Daoy (cell line): ENCODE measurements around the gene NBAS. TPM values are rescaled to one million over a fixed set of nuclear protein-coding genes. Genes with fewer than 3 reads are reported as not detected.

Experiments
- DNase-seq: peaks from one replicate; pipeline ENCODE4 v3.0.0-alpha.2; 2015; ENCODE audit warnings: low read depth
- total RNA-seq: library from RNA; depleted of rRNA; stranded (reverse); fragments of >200 nt; shearing (Covaris generic); gene quantifications from 2 replicates; pipeline ENCODE4 v1.2.3, GENCODE V29; 2014; rRNA removed

Gene NBAS
- 30.7 and 35.7 TPM in 2 replicates for total RNA-seq

- DNase-seq, result peak; percentile 86
Measured at GRCh38 chr2:15560988-15561573, at the start of gene NBAS. TSS of gene NBAS (minus strand) at chr2:15561334. CDS start at chr2:15561304, 30 bp downstream.

DNA sequence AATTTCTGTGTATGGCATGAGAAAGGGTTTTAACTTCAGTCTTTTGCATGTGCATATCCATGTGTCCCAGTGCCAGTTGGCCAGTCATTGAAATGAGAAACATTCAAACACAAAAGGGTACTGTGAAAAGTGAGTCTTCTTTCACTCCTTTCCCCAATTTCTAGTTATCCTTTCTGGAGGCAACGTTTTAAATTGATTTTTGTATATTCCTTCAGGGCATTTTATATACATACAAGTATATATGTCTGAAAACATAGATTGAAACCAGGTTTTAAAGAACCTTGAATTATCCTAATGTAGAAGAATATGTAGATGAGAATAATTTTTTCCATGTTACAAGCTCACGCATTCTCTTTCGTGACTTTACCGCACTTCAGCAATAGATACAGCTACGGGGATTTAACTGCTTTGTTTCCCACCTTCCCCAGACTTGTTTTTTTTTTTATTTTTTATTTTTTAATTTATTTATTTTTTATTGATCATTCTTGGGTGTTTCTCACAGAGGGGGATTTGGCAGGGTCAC lies 49.4 kb upstream of the NBAS start:
- DNase-seq, result no peak

DNA sequence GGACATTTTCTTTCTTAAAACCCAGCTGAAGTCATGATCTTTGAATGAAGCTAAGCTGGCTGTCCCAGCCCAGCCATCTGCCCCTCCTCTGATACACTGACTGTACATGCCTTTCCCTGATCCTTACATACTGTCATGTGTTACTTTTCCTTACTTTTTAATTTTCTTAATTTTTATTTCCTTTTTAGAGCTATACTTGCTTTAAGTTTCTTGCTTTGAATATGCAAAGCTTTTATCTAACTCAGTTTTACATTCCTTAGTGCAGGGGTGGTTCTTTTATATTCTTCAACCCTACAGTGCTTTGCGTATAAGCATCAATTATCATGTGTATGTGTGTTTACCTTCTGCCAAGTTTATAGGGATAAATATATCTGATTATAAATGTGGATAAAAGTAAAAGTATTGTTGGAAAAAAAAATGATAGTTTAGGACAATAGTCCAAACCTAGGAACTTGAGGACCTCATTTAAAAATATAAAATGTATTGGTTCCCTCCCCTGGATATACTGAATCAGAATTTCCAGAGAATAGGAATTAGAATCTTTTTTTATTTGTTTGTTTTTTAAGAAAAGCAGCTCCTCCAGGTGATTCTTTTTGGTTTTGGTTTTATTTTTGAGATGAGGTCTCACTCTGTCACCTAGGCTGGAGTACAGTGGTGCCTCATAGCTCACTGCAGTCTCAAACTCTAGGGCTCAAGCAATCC lies 48.4 kb upstream of the NBAS start:
- DNase-seq, result no peak

DNA sequence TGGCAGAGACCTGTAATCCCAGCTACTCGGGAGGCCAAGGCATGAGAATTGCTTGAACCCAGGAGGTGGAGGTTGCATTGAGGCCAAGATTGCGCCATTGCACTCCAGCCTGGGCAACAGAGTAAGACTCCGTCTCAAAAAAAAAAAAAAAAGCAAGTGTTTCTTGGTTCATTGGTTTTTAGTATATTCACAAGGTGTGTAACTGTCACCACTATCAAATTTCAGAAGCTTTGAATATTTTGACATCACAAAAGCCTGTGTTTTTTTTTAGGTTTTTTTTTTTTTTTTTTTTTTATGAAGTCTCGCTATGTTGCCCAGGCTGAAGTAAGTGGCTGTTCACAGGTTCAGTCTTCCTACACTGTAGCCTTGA lies 47.2 kb upstream of the NBAS start:
- DNase-seq, result no peak

DNA sequence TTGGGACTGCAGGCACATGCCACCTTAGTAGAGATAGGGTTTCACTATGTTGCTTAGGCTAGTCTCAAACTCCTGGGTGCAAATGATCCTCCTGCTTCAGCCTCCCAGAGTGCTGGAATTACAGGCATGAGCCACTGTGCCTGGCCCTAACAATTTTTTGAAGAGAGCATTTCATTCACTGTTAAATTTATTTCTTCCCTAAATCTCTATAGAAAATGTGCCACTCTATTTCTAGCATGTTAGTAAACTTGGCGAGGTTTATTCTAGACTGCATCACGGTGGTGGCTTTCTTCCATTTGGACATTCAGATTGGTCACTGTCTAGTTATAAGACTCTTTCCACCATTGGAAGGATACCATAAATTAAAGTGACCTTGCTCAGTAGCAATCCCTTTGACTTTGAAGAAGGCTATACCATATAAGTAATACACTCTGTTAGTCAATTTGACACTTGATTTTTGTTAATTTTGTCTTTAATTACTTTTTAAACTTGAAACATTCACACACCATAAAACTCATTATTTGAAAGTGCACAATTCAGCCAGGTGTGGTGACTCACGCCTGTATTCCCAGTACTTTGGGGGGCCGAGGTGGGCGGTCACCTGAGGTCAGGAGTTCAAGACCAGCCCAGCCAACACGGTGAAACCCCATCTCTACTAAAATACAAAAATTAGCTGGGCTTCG lies 46.7 kb upstream of the NBAS start:
- DNase-seq, result no peak

DNA sequence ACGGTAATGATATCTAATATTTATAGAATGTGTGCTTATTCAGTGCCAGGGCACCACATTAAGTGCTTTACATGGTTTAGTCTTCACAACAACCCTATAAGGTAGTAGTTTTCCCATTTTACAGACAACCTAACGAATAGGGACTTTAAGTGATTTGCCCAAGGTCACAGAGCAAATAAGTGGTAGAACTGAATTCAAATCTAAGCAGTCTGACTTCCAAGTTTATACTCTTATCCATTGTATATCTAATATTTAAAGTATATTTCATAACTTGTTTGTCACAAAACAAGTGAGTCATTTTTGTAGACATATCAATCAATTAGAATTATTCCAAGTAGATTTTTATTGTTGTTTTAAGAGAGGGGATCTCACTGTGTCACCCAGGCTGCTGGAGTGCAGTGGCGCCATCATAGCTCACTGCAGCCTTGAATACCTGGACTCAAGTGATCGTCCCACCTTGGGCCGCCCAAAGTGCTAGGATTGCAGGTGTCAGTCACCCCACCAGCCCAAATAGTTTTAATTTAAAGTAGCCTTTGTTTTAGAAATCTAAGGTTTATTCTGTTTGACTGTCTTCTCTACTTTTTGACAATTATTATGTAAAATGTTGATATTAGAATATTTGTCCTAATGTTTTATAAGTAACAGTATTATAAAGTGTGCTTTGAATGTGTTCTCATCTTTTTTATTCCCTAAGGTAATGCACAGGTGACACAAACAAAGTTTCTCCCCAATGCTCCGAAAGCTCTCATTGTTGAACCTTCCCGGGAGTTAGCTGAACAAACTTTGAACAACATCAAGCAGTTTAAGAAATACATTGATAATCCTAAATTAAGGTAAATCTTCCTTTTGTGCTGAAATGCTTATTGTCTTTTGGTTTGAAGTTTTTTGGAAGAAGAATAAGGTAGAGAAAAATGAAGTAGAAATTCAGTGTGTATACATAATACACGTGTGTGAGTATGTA lies 45.6 kb upstream of the NBAS start:
- DNase-seq, result no peak

- no peak for DNase-seq
Measured at GRCh38 chr2:15605721-15606120, 44.6 kb upstream of the NBAS start.

DNA sequence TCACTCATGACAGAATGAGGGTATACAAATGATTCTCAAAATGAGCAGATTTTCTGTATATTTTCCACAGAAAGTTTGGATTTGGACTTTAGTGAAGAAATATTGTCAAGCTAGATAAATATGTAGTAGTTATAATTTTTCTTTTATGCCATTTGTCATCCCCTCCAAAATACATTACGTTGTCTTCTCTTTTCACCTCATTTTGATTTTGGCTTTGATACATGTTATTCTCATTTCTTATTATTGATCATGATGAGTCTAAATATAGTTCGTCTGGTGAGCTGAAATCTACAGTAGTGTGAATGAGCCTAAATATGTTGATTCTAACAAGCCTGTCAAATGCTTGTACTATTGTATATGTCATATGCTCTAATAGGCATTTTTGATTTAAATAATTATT lies 42.8 kb upstream of the NBAS start:
- no peak for DNase-seq

GRCh38 chr2:15603044-15603765 lies 42.1 kb upstream of the NBAS start:
- DNase-seq, result no peak

DNA sequence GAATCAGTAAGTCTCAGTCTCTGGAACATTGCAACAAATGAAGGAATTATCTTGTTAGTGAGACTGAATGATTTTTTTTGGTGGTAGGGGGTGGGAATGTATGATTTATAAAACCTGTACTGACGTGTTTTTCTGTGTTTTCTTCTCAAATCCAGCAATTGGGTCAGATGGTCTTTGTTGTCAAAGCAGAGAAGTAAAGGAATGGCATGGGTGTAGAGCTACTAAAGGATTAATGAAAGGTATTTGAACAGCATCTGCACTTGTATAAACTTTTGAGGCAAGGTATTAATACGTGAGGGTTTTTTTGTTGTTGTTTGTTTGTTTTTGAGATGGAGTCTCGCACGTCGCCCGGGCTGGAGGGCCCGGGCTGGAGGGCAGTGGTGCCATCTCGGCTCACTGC lies 41.3 kb upstream of the NBAS start:
- DNase-seq, result no peak

DNA sequence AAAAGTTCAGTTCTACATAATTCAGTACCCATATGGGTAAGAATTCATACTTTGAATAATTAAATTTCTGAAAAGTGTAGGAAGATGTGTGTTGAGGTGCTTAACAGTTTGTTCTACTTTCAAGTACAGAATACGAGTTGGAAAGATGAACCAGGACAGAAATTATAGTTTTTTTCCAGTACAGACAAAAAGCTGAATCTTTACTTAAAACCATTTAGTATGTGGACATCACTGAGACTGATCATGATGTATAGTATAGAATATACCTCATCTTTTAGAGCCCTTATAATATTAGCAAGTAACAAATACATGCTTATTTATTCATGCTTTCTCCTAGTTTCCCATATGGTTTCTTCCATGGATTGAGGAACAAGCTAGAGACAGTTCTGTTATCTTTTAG lies 40.5 kb upstream of the NBAS start:
- DNase-seq, result no peak

DNA sequence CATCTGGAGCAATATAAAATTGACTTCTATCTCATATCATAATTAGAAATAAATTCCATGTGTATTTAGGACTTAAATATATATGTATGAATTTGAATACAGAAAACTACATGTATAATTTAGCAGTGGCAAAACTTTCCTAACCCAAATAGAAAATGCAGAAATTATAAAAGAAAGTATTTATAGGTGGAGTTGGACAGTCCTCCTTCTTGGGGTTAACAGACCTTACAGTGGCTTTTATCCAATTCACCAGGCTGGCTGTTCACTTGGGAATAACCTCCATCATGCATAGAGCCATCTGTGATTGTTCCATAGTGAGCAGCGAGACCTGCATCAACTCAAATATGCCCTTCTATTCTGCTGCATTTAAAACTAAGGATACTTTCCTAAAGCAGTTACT lies 38.9 kb upstream of the NBAS start:
- DNase-seq, result no peak

DNA sequence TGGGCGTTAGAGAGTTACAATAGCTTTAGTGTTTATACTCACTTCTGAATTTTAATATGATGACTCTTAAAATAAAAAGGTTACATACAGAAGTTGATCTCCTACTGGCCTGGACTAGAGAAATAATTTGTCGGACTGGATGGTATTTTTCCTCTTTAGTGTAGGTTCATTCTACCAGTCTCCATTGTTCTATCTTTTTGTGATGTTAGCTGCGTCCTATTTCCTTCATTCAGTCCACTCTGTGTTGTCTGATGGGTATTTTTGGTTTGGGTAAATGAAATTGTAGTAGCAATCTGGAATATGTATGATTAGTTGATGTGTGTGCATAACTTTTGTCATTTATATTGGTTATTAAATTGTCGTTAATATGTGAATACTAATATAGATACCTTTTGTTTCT lies 35.8 kb upstream of the NBAS start:
- DNase-seq, result no peak

DNA sequence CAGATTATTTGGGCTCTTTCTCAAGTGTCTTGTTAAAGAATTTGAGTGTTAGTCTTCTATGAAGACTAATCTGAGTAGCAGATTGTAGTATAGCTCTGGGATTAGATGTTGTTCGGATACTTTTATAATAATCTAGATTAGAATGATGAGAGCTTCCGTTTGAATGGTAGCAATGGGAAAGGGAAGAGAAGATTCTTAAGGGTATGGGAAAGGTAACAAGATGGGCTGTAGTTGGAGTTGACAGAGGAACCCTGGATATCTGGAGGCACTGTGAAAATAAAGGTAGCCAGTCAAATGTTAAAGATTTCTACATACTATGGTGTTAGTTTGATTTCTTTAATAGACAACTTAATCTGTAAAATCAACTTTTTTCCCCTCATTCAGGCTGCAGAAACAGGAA lies 35.2 kb upstream of the NBAS start:
- DNase-seq, result no peak

- DNase-seq, result no peak
Measured at GRCh38 chr2:15595936-15596335, 34.8 kb upstream of the NBAS start.

DNA sequence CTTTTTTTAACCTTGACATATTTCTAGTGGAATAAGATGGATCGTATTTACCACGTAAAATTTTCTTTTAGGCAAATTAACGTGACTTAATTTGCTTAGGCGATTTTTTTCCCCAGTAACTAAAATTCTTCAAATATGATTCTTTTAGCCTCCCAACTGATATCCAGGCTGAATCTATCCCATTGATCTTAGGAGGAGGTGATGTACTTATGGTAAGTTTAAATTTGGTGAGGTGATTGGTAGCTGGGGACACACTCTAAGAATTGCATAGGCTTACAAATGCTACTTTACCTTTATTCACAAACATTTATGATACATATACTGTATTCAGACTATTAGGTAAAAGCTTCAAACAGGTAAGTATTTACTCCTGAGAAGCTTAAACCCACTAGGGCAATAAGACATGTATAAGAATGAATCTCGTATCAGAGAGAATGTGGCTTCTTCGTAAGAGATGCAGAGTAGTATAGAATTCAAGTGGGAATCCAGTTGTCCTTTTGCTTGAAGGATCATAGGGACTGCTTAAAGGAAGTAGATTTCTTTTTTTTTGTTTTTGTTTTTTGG lies 34.3 kb upstream of the NBAS start:
- DNase-seq, result no peak

DNA sequence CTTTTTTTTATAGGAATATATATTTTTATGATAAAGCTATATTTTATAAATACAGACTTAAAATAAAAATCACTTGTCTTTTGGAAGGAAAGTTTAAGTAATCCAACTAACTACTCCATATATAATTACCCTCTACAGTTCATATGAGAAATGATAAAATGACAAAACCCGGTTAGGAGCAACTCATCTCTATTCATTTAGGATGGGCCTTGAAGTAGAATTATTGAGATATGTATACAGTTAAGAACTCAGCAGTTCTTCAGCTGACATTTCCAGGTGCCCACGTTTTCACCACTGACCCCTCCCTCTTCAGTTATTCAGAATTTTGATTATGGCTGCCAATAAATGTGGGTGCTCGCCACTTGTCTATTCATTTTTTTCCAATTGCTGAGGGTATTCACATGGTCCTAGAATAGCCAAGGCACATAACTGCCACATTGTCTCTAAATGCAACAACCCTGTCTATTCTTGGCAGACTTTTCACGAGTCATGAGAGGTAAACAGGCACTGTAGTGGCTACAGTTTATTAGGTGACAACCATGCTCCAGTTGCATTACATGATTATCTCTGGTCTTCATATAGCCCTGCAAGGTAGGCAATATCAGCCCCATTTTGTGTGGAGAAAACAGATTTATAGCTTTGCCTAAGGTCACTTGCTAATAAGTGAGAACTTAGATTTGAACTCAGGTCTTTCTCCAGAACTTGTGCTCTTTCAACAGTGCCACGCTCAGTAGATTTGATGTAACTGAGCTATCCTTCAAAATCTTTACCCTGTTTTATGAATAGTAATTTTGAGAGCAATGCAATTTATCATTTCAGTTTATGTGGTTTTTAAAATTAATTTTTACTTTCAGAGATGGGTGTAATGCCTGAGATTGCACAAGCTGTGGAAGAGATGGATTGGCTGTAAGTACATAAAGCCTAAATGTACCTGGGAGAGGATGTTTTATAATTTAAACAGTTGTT lies 33.4 kb upstream of the NBAS start:
- no peak for DNase-seq

- no peak for DNase-seq
Measured at GRCh38 chr2:15593327-15593705, 32.2 kb upstream of the NBAS start.

- DNase-seq, result peak; percentile 90
Measured at GRCh38 chr2:15591692-15592463, 30.7 kb upstream of the NBAS start, which contains the start of gene DDX1. TSS of gene DDX1 (plus strand) at chr2:15591868. CDS start at chr2:15591934, 66 bp downstream.
